A673 (cell line): Measurements from ENCODE around the gene POLN.

ENCODE experiments used
- EZH2 ChIP-seq: fragments of 200-600 bp; sonication (generic); IDR thresholded peaks from 2 replicates; pipeline ENCODE4 v1.6.1; 2017; ENCODE audit warnings: borderline replicate concordance, low read depth, mild to moderate bottlenecking, mixed read lengths, antibody characterized with exemption, low read length; ENCODE audit not compliant: poor library complexity, severe bottlenecking
- TF ChIP-seq, protein P1 (sequence below): fragments of 300-800, 200-600 bp; sonication (generic); conservative IDR thresholded peaks from 2 replicates; pipeline ENCODE4 v1.5.1; 2017; ENCODE audit warnings: low read depth, mild to moderate bottlenecking, antibody characterized with exemption, low read length, moderate library complexity, mixed read lengths

DNA sequence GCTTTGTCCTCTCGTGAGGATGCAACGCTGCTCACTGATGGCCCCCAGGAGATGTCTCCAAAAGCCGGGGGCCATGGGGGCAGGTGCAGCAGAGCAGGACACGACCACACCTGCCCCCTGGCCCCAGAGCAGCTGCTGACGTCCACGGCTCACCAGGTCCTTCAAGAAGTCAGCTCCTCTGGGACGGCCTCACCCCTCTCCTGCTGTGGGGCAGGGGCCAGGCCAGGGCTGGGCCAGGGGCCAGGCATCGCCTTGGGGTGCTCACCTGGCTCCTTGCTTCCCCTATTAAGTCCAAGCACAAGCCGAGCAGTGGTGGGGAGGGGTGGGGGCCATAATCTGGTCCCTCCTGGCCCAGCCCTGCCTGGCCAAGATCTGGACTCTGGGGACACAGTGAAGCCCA, 48.6 kb upstream of the POLN start:
- no peak for TF ChIP-seq EZH2
- TF ChIP-seq, protein P1, sequence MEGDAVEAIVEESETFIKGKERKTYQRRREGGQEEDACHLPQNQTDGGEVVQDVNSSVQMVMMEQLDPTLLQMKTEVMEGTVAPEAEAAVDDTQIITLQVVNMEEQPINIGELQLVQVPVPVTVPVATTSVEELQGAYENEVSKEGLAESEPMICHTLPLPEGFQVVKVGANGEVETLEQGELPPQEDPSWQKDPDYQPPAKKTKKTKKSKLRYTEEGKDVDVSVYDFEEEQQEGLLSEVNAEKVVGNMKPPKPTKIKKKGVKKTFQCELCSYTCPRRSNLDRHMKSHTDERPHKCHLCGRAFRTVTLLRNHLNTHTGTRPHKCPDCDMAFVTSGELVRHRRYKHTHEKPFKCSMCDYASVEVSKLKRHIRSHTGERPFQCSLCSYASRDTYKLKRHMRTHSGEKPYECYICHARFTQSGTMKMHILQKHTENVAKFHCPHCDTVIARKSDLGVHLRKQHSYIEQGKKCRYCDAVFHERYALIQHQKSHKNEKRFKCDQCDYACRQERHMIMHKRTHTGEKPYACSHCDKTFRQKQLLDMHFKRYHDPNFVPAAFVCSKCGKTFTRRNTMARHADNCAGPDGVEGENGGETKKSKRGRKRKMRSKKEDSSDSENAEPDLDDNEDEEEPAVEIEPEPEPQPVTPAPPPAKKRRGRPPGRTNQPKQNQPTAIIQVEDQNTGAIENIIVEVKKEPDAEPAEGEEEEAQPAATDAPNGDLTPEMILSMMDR = no peak
